A673 (cell line): Measurements from ENCODE around the gene SFSWAP.

Source experiments
- EZH2 ChIP-seq: fragments of 200-600 bp; sonication (generic); IDR thresholded peaks from 2 replicates; pipeline ENCODE4 v1.6.1; 2017; ENCODE audit warnings: borderline replicate concordance, low read depth, mild to moderate bottlenecking, mixed read lengths, antibody characterized with exemption, low read length; ENCODE audit not compliant: poor library complexity, severe bottlenecking
- TF ChIP-seq, protein P1 (sequence below): fragments of 300-800, 200-600 bp; sonication (generic); conservative IDR thresholded peaks from 2 replicates; pipeline ENCODE4 v1.5.1; 2017; ENCODE audit warnings: low read depth, mild to moderate bottlenecking, antibody characterized with exemption, low read length, moderate library complexity, mixed read lengths

DNA sequence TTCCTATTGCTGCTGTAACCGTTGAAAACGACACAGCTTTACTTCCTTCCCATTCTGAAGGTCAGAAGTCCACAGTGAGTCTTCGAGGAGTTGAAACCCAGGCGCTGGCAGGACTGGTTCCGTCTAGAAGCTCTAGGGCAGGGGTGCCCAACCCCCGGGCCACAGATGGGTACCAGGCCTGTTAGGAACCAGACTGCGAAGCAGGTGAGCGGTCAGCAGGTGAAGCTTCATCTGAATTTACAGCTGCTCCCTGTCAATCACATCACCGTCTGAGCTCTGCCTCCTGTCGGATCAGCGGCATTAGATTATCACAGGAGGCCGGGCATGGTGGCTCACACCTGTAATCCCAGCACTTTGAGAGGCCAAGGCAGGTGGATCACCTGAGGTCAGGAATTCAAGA lies 12.6 kb upstream of the SFSWAP start:
- TF ChIP-seq, protein P1, sequence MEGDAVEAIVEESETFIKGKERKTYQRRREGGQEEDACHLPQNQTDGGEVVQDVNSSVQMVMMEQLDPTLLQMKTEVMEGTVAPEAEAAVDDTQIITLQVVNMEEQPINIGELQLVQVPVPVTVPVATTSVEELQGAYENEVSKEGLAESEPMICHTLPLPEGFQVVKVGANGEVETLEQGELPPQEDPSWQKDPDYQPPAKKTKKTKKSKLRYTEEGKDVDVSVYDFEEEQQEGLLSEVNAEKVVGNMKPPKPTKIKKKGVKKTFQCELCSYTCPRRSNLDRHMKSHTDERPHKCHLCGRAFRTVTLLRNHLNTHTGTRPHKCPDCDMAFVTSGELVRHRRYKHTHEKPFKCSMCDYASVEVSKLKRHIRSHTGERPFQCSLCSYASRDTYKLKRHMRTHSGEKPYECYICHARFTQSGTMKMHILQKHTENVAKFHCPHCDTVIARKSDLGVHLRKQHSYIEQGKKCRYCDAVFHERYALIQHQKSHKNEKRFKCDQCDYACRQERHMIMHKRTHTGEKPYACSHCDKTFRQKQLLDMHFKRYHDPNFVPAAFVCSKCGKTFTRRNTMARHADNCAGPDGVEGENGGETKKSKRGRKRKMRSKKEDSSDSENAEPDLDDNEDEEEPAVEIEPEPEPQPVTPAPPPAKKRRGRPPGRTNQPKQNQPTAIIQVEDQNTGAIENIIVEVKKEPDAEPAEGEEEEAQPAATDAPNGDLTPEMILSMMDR: no peak
- no peak for TF ChIP-seq EZH2
